Vagina (tissue), 2 donors: Measurements from ENCODE around the gene PRSS23.

Experiments
- CTCF ChIP-seq, 3 experiments: fragments of 450-650 bp in 2 of 3; fragments of 200-600 bp in 1 of 3; sonication (generic) in 1 of 3; IDR thresholded peaks; one replicate each; pipeline ENCODE4 v1.5.1; 2017 to 2019; ENCODE audit warnings: antibody characterized with exemption in 3 of 3, mild to moderate bottlenecking in 2 of 3, moderate library complexity in 2 of 3
- POLR2A ChIP-seq, 2 donors: fragments of 450-650 bp; IDR thresholded peaks; one replicate each; pipeline ENCODE4 v1.6.1; 2017; ENCODE audit warnings: antibody characterized with exemption in 2 of 2, mild to moderate bottlenecking in 2 of 2, moderate library complexity in 2 of 2

- TF ChIP-seq CTCF (IDR thresholded peaks at IDR 0.05) (no peak), POLR2A (IDR thresholded peaks at IDR 0.05) (no peak)
Observed at GRCh38 chr11:86795511-86795910, 4.8 kb upstream of the PRSS23 start.
